GM12892 (cell line): Measurements from ENCODE around the gene C10orf90.
"Not testable (repeated sequence)": the region's sequence is repeated elsewhere in the genome, so short reads cannot be mapped to it uniquely, and the experiment has no call there.

Experiments
- POLR2A ChIP-seq: IDR thresholded peaks from 2 replicates; pipeline ENCODE4 v1.6.1; 2011; ENCODE audit warnings: low read depth, low read length, control low read depth
- POLR2AphosphoS5 ChIP-seq: IDR thresholded peaks from 2 replicates; pipeline ENCODE4 v1.6.1; 2011; ENCODE audit warnings: low read depth, low read length, control low read depth
- TAF1 ChIP-seq: IDR thresholded peaks from 2 replicates; pipeline ENCODE4 v1.6.1; 2011; ENCODE audit warnings: low read depth, mild to moderate bottlenecking, control low read depth, low read length, borderline replicate concordance

GRCh38 chr10:126379166-126379565, 291.3 kb downstream of the C10orf90 start:
- TF ChIP-seq POLR2AphosphoS5, TAF1, POLR2A: not testable (repeated sequence)
